CD4-positive, CD25-positive, alpha-beta regulatory T cell (primary cell): ENCODE measurements around the gene HAPSTR1. TPM values are rescaled to one million over a fixed set of nuclear protein-coding genes. Genes with fewer than 3 reads are reported as not detected.
"Not testable (repeated sequence)": the region's sequence is repeated elsewhere in the genome, so short reads cannot be mapped to it uniquely, and the experiment has no call there.

Experiments used
- ATAC-seq, 2 donors: fragments of 150-1000 bp; cut with Tn5 transposase; one replicate each; pipeline ENCODE4 v1.10.0; 2021; ENCODE audit warnings: low read depth in 2 of 2, moderate number of reproducible peaks in 2 of 2, moderate library complexity in 1 of 2
- DNase-seq, 3 donors: peaks; one replicate each; pipeline versions ENCODE4 v3.0.0 to v3.0.0-alpha.2; 2012 to 2022; ENCODE audit warnings: mixed read lengths in 1 of 3
- H3K27ac ChIP-seq: one replicate; pipeline ENCODE4 v1.7.0; 2013; ENCODE audit warnings: mild to moderate bottlenecking, low read length; ENCODE audit not compliant: insufficient read depth, poor library complexity, severe bottlenecking
- H3K27me3 ChIP-seq: one replicate; pipeline ENCODE4 v1.7.0; 2013; ENCODE audit warnings: low read length; ENCODE audit not compliant: control insufficient read depth, insufficient read depth
- H3K36me3 ChIP-seq: one replicate; pipeline ENCODE4 v1.7.0; 2013; ENCODE audit warnings: mild to moderate bottlenecking, low read length, moderate library complexity; ENCODE audit not compliant: control insufficient read depth, insufficient read depth
- H3K4me1 ChIP-seq: 2 replicates; pipeline ENCODE4 v1.7.0; 2013; ENCODE audit warnings: mild to moderate bottlenecking, low read length; ENCODE audit not compliant: insufficient read depth, control insufficient read depth, poor library complexity, severe bottlenecking
- H3K4me3 ChIP-seq: one replicate; pipeline ENCODE4 v1.7.0; 2013; ENCODE audit warnings: low read depth, mild to moderate bottlenecking, low read length, moderate library complexity
- H3K9me3 ChIP-seq, 2 experiments: 1 replicate in 1 of 2; 2 replicates in 1 of 2; pipeline ENCODE4 v1.7.0; 2013; ENCODE audit warnings: low read length in 2 of 2, mild to moderate bottlenecking in 1 of 2, moderate library complexity in 1 of 2; ENCODE audit not compliant: control insufficient read depth in 2 of 2
- H3K27ac Mint-ChIP-seq, 3 donors: one replicate each; pipeline ENCODE4 v1.8.0; 2020 to 2022; ENCODE audit warnings: mild to moderate bottlenecking in 3 of 3, mixed read lengths in 3 of 3, moderate library complexity in 2 of 3
- H3K27me3 Mint-ChIP-seq: one replicate; pipeline ENCODE4 v1.8.0; 2022; ENCODE audit warnings: mild to moderate bottlenecking, mixed read lengths
- H3K36me3 Mint-ChIP-seq: one replicate; pipeline ENCODE4 v1.8.0; 2020; ENCODE audit warnings: mixed read lengths
- H3K4me1 Mint-ChIP-seq, 4 donors: one replicate each; pipeline ENCODE4 v1.8.0; 2020 to 2022; ENCODE audit warnings: mixed read lengths in 4 of 4, mild to moderate bottlenecking in 1 of 4
- H3K4me3 Mint-ChIP-seq, 4 donors: one replicate each; pipeline ENCODE4 v1.8.0; 2020 to 2022; ENCODE audit warnings: mild to moderate bottlenecking in 4 of 4, mixed read lengths in 4 of 4, moderate library complexity in 3 of 4
- H3K9me3 Mint-ChIP-seq, 7 donors: one replicate each; pipeline ENCODE4 v1.8.0; 2020 to 2022; ENCODE audit warnings: mixed read lengths in 7 of 7, mild to moderate bottlenecking in 3 of 7, moderate library complexity in 2 of 7
- polyA plus RNA-seq, 4 donors: library from polyadenylated mRNA; unstranded; fragments of 300-500 nt; fragmentation: Illumina TruSeq; gene quantifications; one replicate each; pipeline ENCODE4 v1.2.3, GENCODE V29; 2021
- total RNA-seq: library from RNA; stranded (reverse); gene quantifications from one replicate; pipeline ENCODE4 v1.2.3, GENCODE V29; 2022

HAPSTR1 gene
- total and polyA plus RNA-seq, 5 donors from 2014 or later = 11.7 to 125 (median 14.1) TPM

- not testable (repeated sequence) for H3K27ac ChIP-seq, H3K27me3 Mint-ChIP-seq, ATAC-seq, H3K9me3 Mint-ChIP-seq, H3K4me1 Mint-ChIP-seq, H3K27ac Mint-ChIP-seq, H3K4me3 ChIP-seq, H3K36me3 Mint-ChIP-seq, H3K36me3 ChIP-seq, H3K27me3 ChIP-seq, H3K4me1 ChIP-seq, DNase-seq, H3K9me3 ChIP-seq
- H3K4me3 Mint-ChIP-seq = peak overlapping the region in 1 of 4 donors; percentile 88
Observed at GRCh38 chr16:9087733-9088132, 3.7 kb upstream of the HAPSTR1 start.

GRCh38 chr16:9088848-9089247, 2.6 kb upstream of the HAPSTR1 start:
- no peak overlapping the region for H3K27ac Mint-ChIP-seq
- no peak for ATAC-seq

GRCh38 chr16:9089660-9090059, 1.8 kb upstream of the HAPSTR1 start:
- Histone ChIP-seq H3K4me3 (no peak overlapping the region), H3K27me3 (no peaks in the 10 kb centered on the region), H3K4me1 (peaks cover 27% of the 10 kb centered on the region), H3K9me3 (no peaks in the 10 kb centered on the region), H3K36me3 (peaks cover 2% of the 10 kb centered on the region), H3K27ac (no peak overlapping the region)
- H3K27me3 Mint-ChIP-seq = peaks cover 7% of the 10 kb centered on the region
- no peak for DNase-seq
- no peak for ATAC-seq
- H3K4me3 Mint-ChIP-seq = peak overlapping the region; percentile 85 to 96 (median 88)
- H3K36me3 Mint-ChIP-seq = peaks cover 16% of the 10 kb centered on the region
- peak overlapping the region; percentile 61 to 87 (median 82) for H3K27ac Mint-ChIP-seq
- peaks cover 16 to 26% (median 17%) of the 10 kb centered on the region in 4 donors for H3K4me1 Mint-ChIP-seq
- H3K9me3 Mint-ChIP-seq = peaks cover 0 to 1% (median 0%) of the 10 kb centered on the region in 7 donors

More at GRCh38 chr16:9088848-9089247, 2.6 kb upstream of the HAPSTR1 start:
- no peak overlapping the region for H3K4me3 ChIP-seq
- no peak overlapping the region for H3K27ac ChIP-seq
- no peaks in the 10 kb centered on the region for H3K36me3 ChIP-seq
- H3K36me3 Mint-ChIP-seq = peaks cover 12% of the 10 kb centered on the region
- DNase-seq = no peak
- H3K27me3 ChIP-seq = no peaks in the 10 kb centered on the region
- peak overlapping the region in 2 of 4 donors; percentile 58 to 88 for H3K4me3 Mint-ChIP-seq
- H3K4me1 Mint-ChIP-seq = peaks cover 11 to 19% (median 12%) of the 10 kb centered on the region in 4 donors
- H3K4me1 ChIP-seq = peaks cover 18% of the 10 kb centered on the region
- no peaks in the 10 kb centered on the region for H3K9me3 ChIP-seq
- H3K27me3 Mint-ChIP-seq = peaks cover 7% of the 10 kb centered on the region
- H3K9me3 Mint-ChIP-seq = peaks cover 0 to 1% (median 0%) of the 10 kb centered on the region in 7 donors

- H3K36me3 Mint-ChIP-seq = peaks cover 16% of the 10 kb centered on the region
Observed at GRCh38 chr16:9090101-9090959, 1.1 kb upstream of the HAPSTR1 start.

GRCh38 chr16:9091867-9092281, 430 bp downstream of the HAPSTR1 start:
- Mint-ChIP-seq H3K4me1 (peaks cover 22 to 43% (median 35%) of the 10 kb centered on the region in 4 donors), H3K36me3 (peaks cover 26% of the 10 kb centered on the region), H3K9me3 (peaks cover 0 to 1% (median 0%) of the 10 kb centered on the region in 7 donors), H3K4me3 (peak overlapping the region in 3 of 4 donors; percentile 68 to 75 (median 73)), H3K27me3 (peaks cover 7% of the 10 kb centered on the region), H3K27ac (peak overlapping the region in 1 of 3 donors; percentile 94)
- Histone ChIP-seq H3K27me3 (no peaks in the 10 kb centered on the region), H3K4me1 (peaks cover 48% of the 10 kb centered on the region), H3K4me3 (no peak overlapping the region), H3K9me3 (no peaks in the 10 kb centered on the region), H3K27ac (peak overlapping the region; percentile 94), H3K36me3 (peaks cover 9% of the 10 kb centered on the region)
- ATAC-seq = peak; percentile 4
- peak; percentile 34 to 65 (median 52) for DNase-seq

More at GRCh38 chr16:9090101-9090959, 1.1 kb upstream of the HAPSTR1 start:
- peaks cover 0 to 1% (median 0%) of the 10 kb centered on the region in 7 donors for H3K9me3 Mint-ChIP-seq
- peaks cover 16 to 31% (median 22%) of the 10 kb centered on the region in 4 donors for H3K4me1 Mint-ChIP-seq
- Histone ChIP-seq H3K27me3 (no peaks in the 10 kb centered on the region), H3K9me3 (no peaks in the 10 kb centered on the region), H3K27ac (peak overlapping the region; percentile 78), H3K4me3 (peak overlapping the region; percentile 86), H3K36me3 (peaks cover 5% of the 10 kb centered on the region), H3K4me1 (peaks cover 33% of the 10 kb centered on the region)
- ATAC-seq = no peak
- H3K4me3 Mint-ChIP-seq = peak overlapping the region; percentile 85 to 96 (median 90)
- H3K27ac Mint-ChIP-seq = peak overlapping the region; percentile 82 to 95 (median 94)
- H3K27me3 Mint-ChIP-seq = peaks cover 7% of the 10 kb centered on the region
- DNase-seq = peak; percentile 28 to 52 (median 41)

- ATAC-seq (no peak), DNase-seq (peak; percentile 54 to 60 (median 58))
- H3K27me3 ChIP-seq = no peaks in the 10 kb centered on the region
- peaks cover 52% of the 10 kb centered on the region for H3K4me1 ChIP-seq
- H3K36me3 ChIP-seq = peaks cover 10% of the 10 kb centered on the region
- no peaks in the 10 kb centered on the region for H3K9me3 ChIP-seq
- Mint-ChIP-seq H3K27ac (peak overlapping the region; percentile 95 to 99 (median 97)), H3K4me1 (peaks cover 22 to 46% (median 37%) of the 10 kb centered on the region in 4 donors), H3K4me3 (peak overlapping the region; percentile 96 to 100 (median 99)), H3K9me3 (peaks cover 0 to 1% (median 0%) of the 10 kb centered on the region in 7 donors), H3K27me3 (peaks cover 7% of the 10 kb centered on the region), H3K36me3 (peaks cover 26% of the 10 kb centered on the region)
- peak overlapping the region; percentile 94 for H3K4me3 ChIP-seq
- H3K27ac ChIP-seq = peak overlapping the region; percentile 94
Observed at GRCh38 chr16:9092282-9092977, 986 bp downstream of the HAPSTR1 start.

DNA sequence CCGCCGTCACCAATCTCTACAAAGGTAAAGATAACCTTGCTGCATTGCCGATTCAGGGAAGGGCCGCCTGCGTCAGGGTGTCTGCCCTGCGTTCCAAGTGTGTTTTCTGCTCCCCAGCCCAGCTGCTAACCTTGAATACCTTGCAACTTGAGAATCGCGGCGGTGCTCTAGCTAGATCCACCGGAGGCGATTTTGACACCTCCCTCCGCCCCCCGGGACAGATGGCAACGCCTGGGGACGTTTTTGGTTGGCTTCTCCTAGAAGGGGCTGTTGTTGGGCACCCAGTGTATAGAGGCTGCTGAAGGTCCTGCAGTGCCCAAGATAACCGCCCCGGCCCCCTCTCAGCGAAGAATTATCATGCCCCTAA, 1.5 kb downstream of the HAPSTR1 start:
- H3K4me1 Mint-ChIP-seq = peaks cover 27 to 52% (median 43%) of the 10 kb centered on the region in 4 donors
- H3K27me3 Mint-ChIP-seq = peaks cover 7% of the 10 kb centered on the region
- peaks cover 15% of the 10 kb centered on the region for H3K36me3 ChIP-seq
- no peaks in the 10 kb centered on the region for H3K9me3 ChIP-seq
- peak overlapping the region; percentile 96 to 100 (median 99) for H3K4me3 Mint-ChIP-seq
- peak overlapping the region; percentile 94 for H3K27ac ChIP-seq
- peak overlapping the region; percentile 94 for H3K4me3 ChIP-seq
- no peaks in the 10 kb centered on the region for H3K27me3 ChIP-seq
- DNase-seq (peak in 2 of 3 donors; percentile 9 to 47), ATAC-seq (no peak)
- peaks cover 0 to 1% (median 0%) of the 10 kb centered on the region in 7 donors for H3K9me3 Mint-ChIP-seq
- peaks cover 57% of the 10 kb centered on the region for H3K4me1 ChIP-seq
- peak overlapping the region; percentile 95 to 99 (median 97) for H3K27ac Mint-ChIP-seq
- peaks cover 31% of the 10 kb centered on the region for H3K36me3 Mint-ChIP-seq
